C4-2B (cell line): ENCODE measurements around the gene ASIC2.

Source experiments
- H3K27ac ChIP-seq: fragments of 450-650 bp; 2 replicates; pipeline ENCODE4 v1.5.1; 2017
- CTCF ChIP-seq: fragments of 450-650 bp; conservative IDR thresholded peaks from 2 replicates; pipeline ENCODE4 v1.5.1; 2017; ENCODE audit warnings: mild to moderate bottlenecking
- ZFX ChIP-seq: fragments of 450-650 bp; IDR thresholded peaks from 2 replicates; pipeline ENCODE4 v1.6.1; 2017

ASIC2 gene

GRCh38 chr17:33023790-33024189 is 269.3 kb downstream of the ASIC2 start:
- H3K27ac ChIP-seq = no peak overlapping the region
- TF ChIP-seq ZFX = no peak
- TF ChIP-seq CTCF = no peak

- H3K27ac ChIP-seq = no peak overlapping the region
- TF ChIP-seq CTCF (no peak), ZFX (no peak)
Observed at GRCh38 chr17:33021731-33022408, 271.2 kb downstream of the ASIC2 start.

- no peak overlapping the region for H3K27ac ChIP-seq
- TF ChIP-seq CTCF (no peak), ZFX (no peak)
Observed at GRCh38 chr17:33019161-33019890, 273.8 kb downstream of the ASIC2 start.

- no peak for TF ChIP-seq CTCF
- TF ChIP-seq ZFX = no peak
- no peak overlapping the region for H3K27ac ChIP-seq
Observed at GRCh38 chr17:33017366-33017765, 275.7 kb downstream of the ASIC2 start.

GRCh38 chr17:33016920-33017319 is 276.2 kb downstream of the ASIC2 start:
- H3K27ac ChIP-seq = no peak overlapping the region
- TF ChIP-seq ZFX = no peak
- no peak for TF ChIP-seq CTCF

- TF ChIP-seq CTCF (no peak), ZFX (no peak)
- no peak overlapping the region for H3K27ac ChIP-seq
Observed at GRCh38 chr17:33015716-33016346, 277.3 kb downstream of the ASIC2 start.

GRCh38 chr17:33014751-33015150 is 278.3 kb downstream of the ASIC2 start:
- H3K27ac ChIP-seq = no peak overlapping the region
- no peak for TF ChIP-seq ZFX
- TF ChIP-seq CTCF = no peak
